Activated T-cell treated with anti-CD3 and anti-CD28 coated beads, Interleukin-2, amount 50 U/mL, for 72 hours (primary cell): ENCODE data around the gene TCERG1L. TPM values are rescaled to one million over a fixed set of nuclear protein-coding genes. Genes with fewer than 3 reads are reported as not detected.

Experiments used
- ATAC-seq, 2 donors: fragments of 150-1000 bp; cut with Tn5 transposase; replicated peaks in 1 of 2; 2 replicates each; pipeline ENCODE4 v1.10.0; 2021; ENCODE audit warnings: moderate library complexity in 2 of 2, mild to moderate bottlenecking in 1 of 2
- DNase-seq, 2 donors: peaks; one replicate each; pipeline ENCODE4 v3.0.0; 2021 to 2022; ENCODE audit warnings: mixed read lengths in 1 of 2
- H3K27ac Mint-ChIP-seq: one replicate; pipeline ENCODE4 v1.8.0; 2022; ENCODE audit warnings: mild to moderate bottlenecking, moderate library complexity, mixed read lengths
- H3K27me3 Mint-ChIP-seq: one replicate; pipeline ENCODE4 v1.8.0; 2022; ENCODE audit warnings: low read depth, mixed read lengths
- H3K36me3 Mint-ChIP-seq, 2 donors: one replicate each; pipeline ENCODE4 v1.8.0; 2022; ENCODE audit warnings: mixed read lengths in 2 of 2, mild to moderate bottlenecking in 1 of 2; ENCODE audit not compliant: insufficient read depth in 2 of 2
- H3K4me1 Mint-ChIP-seq: one replicate; pipeline ENCODE4 v1.8.0; 2022; ENCODE audit warnings: low read depth, mixed read lengths
- H3K4me3 Mint-ChIP-seq, 2 donors: one replicate each; pipeline ENCODE4 v1.8.0; 2022; ENCODE audit warnings: mild to moderate bottlenecking in 2 of 2, mixed read lengths in 2 of 2, moderate library complexity in 2 of 2
- H3K9me3 Mint-ChIP-seq, 2 donors: one replicate each; pipeline ENCODE4 v1.8.0; 2022; ENCODE audit warnings: mixed read lengths in 2 of 2
- total RNA-seq, 2 donors: library from RNA; stranded (reverse); gene quantifications; one replicate each; pipeline ENCODE4 v1.2.3, GENCODE V29; 2022

TCERG1L gene
- total RNA-seq, 2 donors from 2014 or later = 0.09 TPM; not detected in 1

- Mint-ChIP-seq H3K36me3 (no peaks in the 10 kb centered on the region), H3K27me3 (no peaks in the 10 kb centered on the region), H3K4me1 (no peaks in the 10 kb centered on the region), H3K9me3 (no peaks in the 10 kb centered on the region), H3K27ac (no peak overlapping the region), H3K4me3 (no peak overlapping the region)
- ATAC-seq (no peak), DNase-seq (no peak)
Measured at GRCh38 chr10:131117416-131118212, 193.9 kb downstream of the TCERG1L start.

DNA sequence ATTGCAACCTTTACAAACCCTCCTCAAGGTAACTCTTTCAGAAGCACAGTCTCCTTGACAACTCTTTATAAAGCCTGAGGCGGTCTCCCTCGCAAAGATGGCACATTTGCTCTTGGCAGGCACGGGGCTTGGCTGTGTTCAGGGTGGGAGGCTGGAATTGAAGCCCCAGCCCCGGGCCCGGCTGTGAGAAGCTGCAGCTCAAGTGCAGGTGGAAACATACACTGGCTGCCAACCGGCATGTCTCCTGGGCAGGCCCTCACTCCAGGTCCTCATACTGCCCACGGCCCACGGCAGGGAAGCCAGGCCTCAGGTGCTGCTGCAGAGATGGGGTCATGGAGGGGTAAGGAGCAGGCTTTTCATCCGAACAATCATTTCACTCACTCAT lies 194.5 kb downstream of the TCERG1L start:
- ATAC-seq (no peak), DNase-seq (no peak)
- Mint-ChIP-seq H3K4me1 (no peaks in the 10 kb centered on the region), H3K36me3 (no peaks in the 10 kb centered on the region), H3K9me3 (no peaks in the 10 kb centered on the region), H3K4me3 (no peak overlapping the region), H3K27me3 (no peaks in the 10 kb centered on the region), H3K27ac (no peak overlapping the region)

DNA sequence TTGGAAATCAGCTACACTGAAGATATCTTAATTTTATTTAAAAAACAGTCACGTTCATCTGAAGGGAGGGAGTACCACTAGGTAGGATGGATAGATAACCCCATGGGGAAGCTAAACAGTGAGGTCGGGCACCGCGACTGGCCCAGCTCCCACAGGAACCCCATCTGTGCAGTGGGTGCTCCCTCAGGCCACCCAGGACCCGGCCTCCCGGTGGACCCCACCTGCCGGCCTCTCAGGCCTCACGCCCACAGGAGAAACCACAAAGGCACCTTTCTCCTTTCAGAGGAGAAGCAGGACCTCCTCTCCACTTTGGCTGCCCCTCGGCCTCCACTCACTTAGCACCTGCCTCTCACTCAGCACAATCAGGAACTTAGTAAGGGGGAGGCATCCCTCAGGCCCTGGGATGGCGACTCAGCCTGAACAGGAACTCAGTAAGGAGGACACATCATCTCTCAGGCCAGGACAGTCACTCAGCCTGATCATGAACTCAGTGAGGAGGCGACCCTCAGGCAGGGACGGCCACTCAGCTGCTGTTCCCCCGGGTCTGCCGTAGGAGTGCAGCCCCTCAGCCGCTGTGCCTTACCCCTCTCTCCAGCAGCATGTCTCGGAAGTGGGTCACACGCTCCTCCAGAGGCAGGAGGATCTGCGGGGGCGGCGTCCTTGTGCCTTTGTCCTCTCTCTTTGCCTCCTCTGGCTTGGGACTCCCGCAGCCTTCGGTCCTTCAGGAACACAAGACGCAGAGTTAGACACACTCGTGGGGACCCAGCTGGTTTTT lies 195.1 kb downstream of the TCERG1L start:
- Mint-ChIP-seq H3K27me3 (no peaks in the 10 kb centered on the region), H3K4me1 (no peaks in the 10 kb centered on the region)
- no peak for ATAC-seq

DNA sequence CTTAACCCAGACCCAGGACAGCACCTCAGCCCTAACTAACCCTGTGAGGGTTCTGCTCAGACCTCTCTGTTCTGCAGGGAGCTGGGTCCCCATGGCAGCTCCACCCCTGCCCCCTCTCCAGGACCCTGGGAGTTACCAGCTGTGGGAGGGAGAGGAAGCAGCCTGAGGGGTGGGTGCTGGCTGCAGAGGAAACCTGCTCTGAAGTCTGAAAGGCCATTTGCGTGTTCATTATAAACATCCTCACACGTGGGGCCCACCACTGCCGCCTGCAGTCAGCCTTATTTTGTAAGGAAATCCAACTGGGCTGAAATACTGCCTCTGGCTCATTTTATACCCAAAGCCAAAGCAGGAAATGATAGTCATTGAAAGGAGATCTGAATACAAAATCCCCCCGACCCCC lies 195.7 kb downstream of the TCERG1L start:
- no peak for DNase-seq
- no peak overlapping the region for H3K27ac Mint-ChIP-seq
- no peak for ATAC-seq
- H3K4me1 Mint-ChIP-seq = no peaks in the 10 kb centered on the region
- no peaks in the 10 kb centered on the region for H3K27me3 Mint-ChIP-seq
- no peaks in the 10 kb centered on the region for H3K36me3 Mint-ChIP-seq
- no peaks in the 10 kb centered on the region for H3K9me3 Mint-ChIP-seq
- H3K4me3 Mint-ChIP-seq = no peak overlapping the region

More for the DNA sequence above, 195.1 kb downstream of the TCERG1L start:
- Mint-ChIP-seq H3K9me3 (no peaks in the 10 kb centered on the region), H3K4me3 (no peak overlapping the region), H3K36me3 (no peaks in the 10 kb centered on the region), H3K27ac (no peak overlapping the region)
- DNase-seq = no peak

DNA sequence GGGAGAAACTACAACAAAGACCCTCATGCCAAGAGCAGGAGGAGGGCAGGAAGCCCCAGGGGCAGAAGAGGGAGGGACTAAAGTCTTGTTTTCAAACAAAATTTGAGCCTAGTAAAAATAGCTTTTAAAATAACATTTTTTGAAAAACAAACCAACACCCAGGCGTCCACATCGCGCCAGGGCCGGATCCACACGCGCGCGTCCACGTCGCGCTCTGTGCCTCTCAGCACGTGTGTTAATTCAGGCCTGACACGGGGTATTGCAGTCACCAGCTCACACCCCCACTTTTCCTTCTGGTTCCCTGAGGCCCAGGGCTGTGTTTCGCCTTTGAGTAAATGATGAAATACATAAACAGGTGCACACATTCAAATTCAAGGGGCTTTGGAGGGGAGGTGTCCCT lies 196.2 kb downstream of the TCERG1L start:
- DNase-seq = no peak
- H3K36me3 Mint-ChIP-seq = no peaks in the 10 kb centered on the region
- H3K4me3 Mint-ChIP-seq = no peak overlapping the region
- ATAC-seq = no peak
- H3K27me3 Mint-ChIP-seq = no peaks in the 10 kb centered on the region
- no peak overlapping the region for H3K27ac Mint-ChIP-seq
- no peaks in the 10 kb centered on the region for H3K9me3 Mint-ChIP-seq
- no peaks in the 10 kb centered on the region for H3K4me1 Mint-ChIP-seq

DNA sequence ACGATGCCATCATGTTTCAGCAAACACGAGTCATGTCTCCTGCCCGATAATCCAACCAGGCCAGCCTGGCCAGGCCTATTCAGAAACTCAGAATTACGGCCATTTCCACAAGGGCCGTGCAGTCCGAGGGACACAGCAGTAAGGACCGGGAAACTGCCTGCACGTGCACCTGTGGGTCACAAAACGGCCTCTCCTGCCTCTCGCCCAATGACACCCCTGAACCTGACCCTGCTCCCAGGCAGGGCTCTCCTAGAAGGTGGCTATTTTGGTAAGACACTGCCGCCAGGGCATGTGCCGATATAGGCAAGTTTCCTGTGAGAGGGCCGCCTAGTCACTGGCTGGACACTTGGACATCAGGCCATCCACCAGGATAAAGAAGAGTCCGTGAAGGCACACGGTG lies 196.7 kb downstream of the TCERG1L start:
- DNase-seq (no peak), ATAC-seq (no peak)
- Mint-ChIP-seq H3K27ac (no peak overlapping the region), H3K9me3 (no peaks in the 10 kb centered on the region), H3K27me3 (no peaks in the 10 kb centered on the region), H3K36me3 (no peaks in the 10 kb centered on the region), H3K4me3 (no peak overlapping the region), H3K4me1 (no peaks in the 10 kb centered on the region)

GRCh38 chr10:131113709-131114291 lies 197.7 kb downstream of the TCERG1L start:
- H3K9me3 Mint-ChIP-seq = no peaks in the 10 kb centered on the region
- ATAC-seq (no peak), DNase-seq (no peak)
- peaks cover 0 to 2% of the 10 kb centered on the region in 2 donors for H3K36me3 Mint-ChIP-seq
- no peak overlapping the region for H3K27ac Mint-ChIP-seq
- no peaks in the 10 kb centered on the region for H3K27me3 Mint-ChIP-seq
- no peak overlapping the region for H3K4me3 Mint-ChIP-seq
- no peaks in the 10 kb centered on the region for H3K4me1 Mint-ChIP-seq

- Mint-ChIP-seq H3K27me3 (no peaks in the 10 kb centered on the region), H3K9me3 (no peaks in the 10 kb centered on the region), H3K36me3 (peaks cover 0 to 2% of the 10 kb centered on the region in 2 donors), H3K4me1 (no peaks in the 10 kb centered on the region), H3K27ac (no peak overlapping the region), H3K4me3 (no peak overlapping the region)
- no peak for DNase-seq
- ATAC-seq = no peak
Measured at GRCh38 chr10:131113165-131113564, 198.4 kb downstream of the TCERG1L start.

GRCh38 chr10:131112691-131113090 lies 198.8 kb downstream of the TCERG1L start:
- Mint-ChIP-seq H3K36me3 (peaks cover 0 to 2% of the 10 kb centered on the region in 2 donors), H3K27ac (no peak overlapping the region), H3K4me1 (no peaks in the 10 kb centered on the region), H3K27me3 (no peaks in the 10 kb centered on the region), H3K9me3 (peaks cover 0 to 2% of the 10 kb centered on the region in 2 donors), H3K4me3 (no peak overlapping the region)
- DNase-seq (no peak), ATAC-seq (no peak)

DNA sequence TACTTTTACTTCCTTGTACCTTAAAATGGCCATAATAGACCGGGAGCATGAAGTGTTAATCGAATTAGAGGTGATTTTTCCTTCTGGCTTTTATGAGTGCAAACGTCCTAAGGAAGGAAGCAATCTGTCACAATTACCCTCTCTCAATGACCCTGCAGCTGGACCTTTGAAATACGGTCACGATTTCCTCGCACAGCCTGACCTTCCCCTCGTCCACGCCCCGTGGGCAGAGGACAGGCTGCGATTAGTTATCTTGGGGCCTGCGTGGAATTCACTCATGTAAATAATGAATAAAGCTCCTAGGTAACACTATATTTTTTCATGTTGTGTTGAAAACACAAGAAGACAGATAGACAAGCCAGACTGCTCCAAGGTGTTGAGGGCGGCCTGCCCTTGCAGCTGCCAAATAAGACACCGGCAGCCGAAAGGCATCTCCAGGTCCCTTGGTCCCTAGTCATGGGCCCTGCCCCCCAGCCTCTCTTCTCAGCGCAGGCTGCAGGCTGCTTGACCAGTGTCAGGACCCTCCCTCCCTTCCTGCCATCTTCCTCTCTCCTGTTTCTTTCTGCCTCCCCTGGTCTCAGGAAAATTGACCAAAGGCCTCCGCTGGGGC lies 199.9 kb downstream of the TCERG1L start:
- Mint-ChIP-seq H3K27me3 (no peaks in the 10 kb centered on the region), H3K9me3 (peaks cover 0 to 4% of the 10 kb centered on the region in 2 donors), H3K36me3 (peaks cover 0 to 2% of the 10 kb centered on the region in 2 donors), H3K27ac (no peak overlapping the region), H3K4me3 (no peak overlapping the region), H3K4me1 (no peaks in the 10 kb centered on the region)
- no peak for ATAC-seq
- no peak for DNase-seq

DNA sequence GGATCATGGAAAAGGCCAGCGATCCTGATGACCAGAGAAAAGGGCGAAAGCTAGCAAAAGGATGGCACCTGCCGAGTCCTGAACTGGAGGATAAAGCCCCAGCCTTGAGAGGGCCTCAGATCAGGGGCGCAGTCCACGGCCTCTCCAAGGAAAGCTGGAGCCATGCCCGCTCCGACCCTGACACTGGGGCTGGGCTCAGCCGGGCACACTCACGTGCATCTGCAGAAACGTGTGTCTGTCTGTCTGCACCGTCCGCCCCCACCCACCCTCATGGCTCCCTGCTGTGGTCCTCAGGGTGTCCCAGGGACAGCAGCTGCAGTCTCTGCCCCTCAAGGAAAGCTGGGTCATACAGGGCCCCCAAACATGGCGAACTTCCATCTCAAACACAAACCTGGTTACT lies 200.5 kb downstream of the TCERG1L start:
- peaks cover 0 to 4% of the 10 kb centered on the region in 2 donors for H3K9me3 Mint-ChIP-seq
- H3K27me3 Mint-ChIP-seq = no peaks in the 10 kb centered on the region
- H3K36me3 Mint-ChIP-seq = peaks cover 0 to 2% of the 10 kb centered on the region in 2 donors
- no peaks in the 10 kb centered on the region for H3K4me1 Mint-ChIP-seq
- DNase-seq (no peak), ATAC-seq (no peak)
- H3K27ac Mint-ChIP-seq = no peak overlapping the region
- H3K4me3 Mint-ChIP-seq = no peak overlapping the region

- ATAC-seq (no peak), DNase-seq (no peak)
- Mint-ChIP-seq H3K9me3 (peaks cover 0 to 4% of the 10 kb centered on the region in 2 donors), H3K4me1 (no peaks in the 10 kb centered on the region), H3K36me3 (peaks cover 0 to 2% of the 10 kb centered on the region in 2 donors), H3K27me3 (no peaks in the 10 kb centered on the region), H3K27ac (no peak overlapping the region), H3K4me3 (no peak overlapping the region)
Measured at GRCh38 chr10:131110241-131110783, 201.2 kb downstream of the TCERG1L start.

- Mint-ChIP-seq H3K27ac (no peak overlapping the region), H3K27me3 (no peaks in the 10 kb centered on the region), H3K4me3 (no peak overlapping the region), H3K9me3 (peaks cover 0 to 4% of the 10 kb centered on the region in 2 donors), H3K4me1 (no peaks in the 10 kb centered on the region), H3K36me3 (peaks cover 0 to 2% of the 10 kb centered on the region in 2 donors)
- ATAC-seq (no peak), DNase-seq (no peak)
Measured at GRCh38 chr10:131109726-131110125, 201.8 kb downstream of the TCERG1L start.
